Measurements from ENCODE around the gene SMPD2.
A peak's percentile ranks its signal among the peaks of the same experiment; 100 is the strongest.

The SMPD2 gene

DNA sequence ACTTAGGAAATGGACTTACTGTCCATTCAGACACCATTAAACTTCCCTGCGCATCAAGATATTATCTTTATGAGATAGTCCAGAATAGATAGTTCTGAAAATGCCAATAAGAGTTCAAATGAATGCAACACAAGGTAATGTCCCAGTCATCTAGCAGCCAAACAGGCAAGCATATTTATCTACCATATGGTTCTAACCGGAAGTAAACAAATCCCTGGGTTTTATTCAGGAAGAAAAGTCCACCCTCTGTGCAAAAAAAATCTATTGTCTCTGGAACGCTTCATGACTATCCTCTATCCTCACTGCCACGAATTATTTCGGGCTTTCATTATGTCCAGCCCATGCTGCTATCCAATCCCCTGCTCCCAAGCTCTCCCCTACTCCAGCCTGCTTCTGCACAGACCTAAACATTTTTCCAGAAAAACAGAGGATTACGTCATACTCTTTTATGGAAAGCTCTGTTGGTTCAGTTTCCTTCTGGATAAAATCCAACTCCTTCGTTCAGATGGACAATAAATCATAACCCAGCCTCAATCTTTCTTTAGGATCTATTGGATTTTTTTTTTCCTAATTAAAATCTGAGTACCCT lies 11.5 kb upstream of the SMPD2 start:
- no peak overlapping the region for H3K4me3 ChIP-seq (ENCODE audit: low read depth, low read length)
- TF ChIP-seq POLR2A (IDR thresholded peaks at IDR 0.05; ENCODE audit: extremely low read depth, insufficient read length) (no peak), MYC (IDR thresholded peaks at IDR 0.05; ENCODE audit: low read depth, low read length) (no peak)
- TF ChIP-seq, protein P1, sequence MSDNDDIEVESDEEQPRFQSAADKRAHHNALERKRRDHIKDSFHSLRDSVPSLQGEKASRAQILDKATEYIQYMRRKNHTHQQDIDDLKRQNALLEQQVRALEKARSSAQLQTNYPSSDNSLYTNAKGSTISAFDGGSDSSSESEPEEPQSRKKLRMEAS (IDR thresholded peaks at IDR 0.05; ENCODE audit: low read depth, low read length): no peak
- TF ChIP-seq, protein P2, sequence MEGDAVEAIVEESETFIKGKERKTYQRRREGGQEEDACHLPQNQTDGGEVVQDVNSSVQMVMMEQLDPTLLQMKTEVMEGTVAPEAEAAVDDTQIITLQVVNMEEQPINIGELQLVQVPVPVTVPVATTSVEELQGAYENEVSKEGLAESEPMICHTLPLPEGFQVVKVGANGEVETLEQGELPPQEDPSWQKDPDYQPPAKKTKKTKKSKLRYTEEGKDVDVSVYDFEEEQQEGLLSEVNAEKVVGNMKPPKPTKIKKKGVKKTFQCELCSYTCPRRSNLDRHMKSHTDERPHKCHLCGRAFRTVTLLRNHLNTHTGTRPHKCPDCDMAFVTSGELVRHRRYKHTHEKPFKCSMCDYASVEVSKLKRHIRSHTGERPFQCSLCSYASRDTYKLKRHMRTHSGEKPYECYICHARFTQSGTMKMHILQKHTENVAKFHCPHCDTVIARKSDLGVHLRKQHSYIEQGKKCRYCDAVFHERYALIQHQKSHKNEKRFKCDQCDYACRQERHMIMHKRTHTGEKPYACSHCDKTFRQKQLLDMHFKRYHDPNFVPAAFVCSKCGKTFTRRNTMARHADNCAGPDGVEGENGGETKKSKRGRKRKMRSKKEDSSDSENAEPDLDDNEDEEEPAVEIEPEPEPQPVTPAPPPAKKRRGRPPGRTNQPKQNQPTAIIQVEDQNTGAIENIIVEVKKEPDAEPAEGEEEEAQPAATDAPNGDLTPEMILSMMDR (IDR thresholded peaks at IDR 0.05; ENCODE audit: low read depth, low read length): no peak
- no peak for DNase-seq (ENCODE audit: low read depth)

DNA sequence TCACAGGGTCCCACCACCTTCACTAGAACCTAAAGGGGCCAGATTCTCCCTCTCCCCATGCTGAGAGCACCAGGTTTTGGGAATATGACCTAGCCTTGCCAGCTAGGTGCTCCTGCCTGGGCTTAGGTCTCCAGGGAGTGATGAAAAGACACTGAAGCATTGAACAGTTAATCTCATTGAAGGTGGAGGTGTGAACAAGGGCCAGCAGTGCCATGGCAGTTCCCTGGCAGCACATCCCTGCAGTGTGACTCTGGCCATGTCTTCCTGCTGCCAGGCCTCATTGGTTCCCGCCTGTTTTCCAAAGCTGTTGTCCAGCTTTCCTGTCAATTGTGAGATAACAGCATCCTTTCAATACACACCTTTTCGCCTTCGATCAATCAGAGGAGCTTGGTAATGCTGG lies 11.0 kb upstream of the SMPD2 start:
- DNase-seq (ENCODE audit: low read depth): no peak
- H3K4me3 ChIP-seq (ENCODE audit: low read depth, low read length): no peak overlapping the region
- TF ChIP-seq, protein P2 (IDR thresholded peaks at IDR 0.05; ENCODE audit: low read depth, low read length): no peak
- TF ChIP-seq, protein P1 (IDR thresholded peaks at IDR 0.05; ENCODE audit: low read depth, low read length): no peak
- no peak for TF ChIP-seq MYC (IDR thresholded peaks at IDR 0.05; ENCODE audit: low read depth, low read length)
- no peak for TF ChIP-seq POLR2A (IDR thresholded peaks at IDR 0.05; ENCODE audit: extremely low read depth, insufficient read length)

DNA sequence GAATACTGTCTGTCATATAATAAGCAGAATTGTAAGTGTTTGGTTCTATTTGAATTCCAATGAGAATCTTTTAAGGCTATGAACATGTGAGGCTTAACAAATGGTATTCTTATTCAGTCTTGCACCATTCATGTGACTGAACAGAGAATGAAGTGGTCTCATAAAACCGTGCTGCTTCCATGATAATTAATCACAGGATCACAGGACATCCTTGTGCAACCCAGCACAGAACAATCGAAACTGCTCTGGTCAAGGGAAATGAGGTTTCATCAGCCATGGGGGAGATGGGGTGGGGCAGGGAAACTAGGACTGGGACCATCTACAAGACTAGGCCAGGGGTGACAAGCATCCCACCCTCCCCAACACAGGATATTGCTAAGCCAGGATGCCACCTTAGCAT lies 6.1 kb upstream of the SMPD2 start:
- TF ChIP-seq MYC (IDR thresholded peaks at IDR 0.05; ENCODE audit: low read depth, low read length) (no peak), POLR2A (IDR thresholded peaks at IDR 0.05; ENCODE audit: extremely low read depth, insufficient read length) (no peak)
- TF ChIP-seq, protein P1 (IDR thresholded peaks at IDR 0.05; ENCODE audit: low read depth, low read length): no peak
- TF ChIP-seq, protein P2 (IDR thresholded peaks at IDR 0.05; ENCODE audit: low read depth, low read length): no peak

DNA sequence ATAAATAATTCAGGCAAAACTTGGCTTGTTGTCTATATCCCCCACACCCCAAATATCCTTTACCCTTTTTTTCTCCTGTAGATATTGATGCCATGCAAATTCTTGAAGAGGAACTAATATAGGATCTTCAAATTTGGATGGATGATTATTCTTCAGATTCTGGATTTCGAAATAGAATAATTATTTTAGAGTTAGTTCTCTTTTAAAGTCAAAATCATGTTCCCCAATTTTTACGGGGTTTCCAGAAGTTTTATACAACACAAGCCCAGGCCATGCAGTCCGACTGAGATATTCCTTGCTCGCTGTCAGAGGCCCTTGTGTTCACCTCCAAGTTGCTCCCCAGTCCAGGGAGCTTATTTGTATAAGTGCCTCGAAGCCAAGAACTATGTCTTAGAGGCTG lies 4.5 kb upstream of the SMPD2 start:
- TF ChIP-seq, protein P1 (IDR thresholded peaks at IDR 0.05; ENCODE audit: low read depth, low read length): no peak
- TF ChIP-seq MYC (IDR thresholded peaks at IDR 0.05; ENCODE audit: low read depth, low read length) (no peak), POLR2A (IDR thresholded peaks at IDR 0.05; ENCODE audit: extremely low read depth, insufficient read length) (no peak)
- TF ChIP-seq, protein P2 (IDR thresholded peaks at IDR 0.05; ENCODE audit: low read depth, low read length): no peak
- H3K4me3 ChIP-seq (ENCODE audit: low read depth, low read length): no peak overlapping the region
- DNase-seq (ENCODE audit: low read depth): no peak

More for the DNA sequence above, 6.1 kb upstream of the SMPD2 start:
- no peak for DNase-seq (ENCODE audit: low read depth)
- no peak overlapping the region for H3K4me3 ChIP-seq (ENCODE audit: low read depth, low read length)

DNA sequence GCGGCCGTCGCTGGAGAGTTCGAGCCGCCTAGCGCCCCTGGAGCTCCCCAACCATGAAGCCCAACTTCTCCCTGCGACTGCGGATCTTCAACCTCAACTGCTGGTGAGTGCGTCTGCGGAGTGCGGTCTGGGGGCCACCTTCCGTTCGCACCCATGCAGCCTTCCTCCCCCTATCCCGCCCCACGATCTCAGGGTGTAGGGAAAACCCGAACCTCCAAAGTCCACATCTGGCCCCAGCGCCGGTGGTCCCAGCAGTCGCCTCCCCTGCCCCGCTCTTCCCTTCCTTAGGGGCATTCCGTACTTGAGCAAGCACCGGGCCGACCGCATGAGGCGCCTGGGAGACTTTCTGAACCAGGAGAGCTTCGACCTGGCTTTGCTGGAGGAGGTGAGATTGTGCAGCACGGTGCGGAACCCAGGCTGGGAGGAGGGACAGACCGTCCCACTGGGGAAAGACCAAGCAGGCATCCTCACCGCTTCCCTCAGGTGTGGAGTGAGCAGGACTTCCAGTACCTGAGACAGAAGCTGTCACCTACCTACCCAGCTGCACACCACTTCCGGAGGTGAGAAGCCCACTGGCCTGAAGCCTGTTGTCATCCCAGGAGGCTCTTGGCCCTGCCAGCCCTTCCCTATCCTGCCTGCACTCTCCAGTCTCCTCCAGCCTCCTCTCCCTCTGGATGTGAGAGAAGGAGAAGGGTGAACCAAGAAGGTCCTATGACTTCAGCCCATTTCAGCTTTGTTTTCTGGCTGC lies 719 bp downstream of the SMPD2 start:
- DNase-seq (ENCODE audit: low read depth): peak; percentile 76
- peak overlapping the region; percentile 71 for H3K4me3 ChIP-seq (ENCODE audit: low read depth, low read length)
- no peak for TF ChIP-seq POLR2A (IDR thresholded peaks at IDR 0.05; ENCODE audit: extremely low read depth, insufficient read length)
- TF ChIP-seq MYC (IDR thresholded peaks at IDR 0.05; ENCODE audit: low read depth, low read length): peak; percentile 46; the same call in 1 of the 2 replicates
- TF ChIP-seq, protein P2 (IDR thresholded peaks at IDR 0.05; ENCODE audit: low read depth, low read length): peak; percentile 24
- TF ChIP-seq, protein P1 (IDR thresholded peaks at IDR 0.05; ENCODE audit: low read depth, low read length): no peak

All from NB4 (cell line).